HG03103 (cell line): ENCODE measurements around the gene SEC61B.
A peak's percentile ranks its signal among the peaks of the same experiment; 100 is the strongest.
"Not testable (repeated sequence)": the region's sequence is repeated elsewhere in the genome, so short reads cannot be mapped to it uniquely, and the experiment has no call there.

Experiments used
- ATAC-seq: cut with Tn5 transposase; IDR thresholded peaks from one replicate; pipeline ENCODE4 v1.9.1; 2021; ENCODE audit warnings: low read depth; ENCODE audit not compliant: unreplicated experiment

SEC61B gene

DNA sequence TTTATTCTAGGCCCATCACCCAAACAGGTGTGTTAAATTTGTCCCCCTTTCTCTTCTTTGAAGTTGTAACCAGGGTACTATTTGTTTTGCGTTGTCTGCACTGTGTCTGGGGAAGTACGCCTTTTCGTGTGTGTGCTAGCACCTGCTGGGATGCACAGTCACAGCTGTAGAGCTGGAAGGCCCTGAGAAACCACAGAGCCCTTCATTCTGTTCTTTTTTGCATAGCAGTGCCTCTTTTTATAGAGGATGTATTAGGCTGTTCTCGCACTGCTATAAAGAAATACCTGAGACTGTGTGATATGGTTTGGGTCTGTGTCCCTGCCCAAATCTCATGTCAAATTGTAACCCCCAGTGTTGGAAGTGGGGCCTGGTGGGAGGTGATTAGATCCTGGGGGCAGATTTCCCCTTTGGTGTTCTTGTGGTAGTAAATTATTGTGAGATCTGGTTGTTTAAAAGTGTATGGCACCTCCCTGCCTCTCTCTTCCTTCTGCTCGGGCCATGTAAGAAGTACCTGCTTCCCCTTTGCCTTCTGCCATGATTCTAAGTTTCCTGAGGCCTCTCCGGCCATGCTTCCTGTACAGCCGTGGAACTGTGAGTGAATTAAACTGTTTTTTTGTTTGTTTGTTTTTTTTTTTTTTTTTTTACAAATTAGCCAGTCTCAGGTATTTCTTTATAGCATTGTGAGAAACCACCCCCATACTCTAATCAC, 14.0 kb downstream of the SEC61B start:
- peak; percentile 95 for ATAC-seq

DNA sequence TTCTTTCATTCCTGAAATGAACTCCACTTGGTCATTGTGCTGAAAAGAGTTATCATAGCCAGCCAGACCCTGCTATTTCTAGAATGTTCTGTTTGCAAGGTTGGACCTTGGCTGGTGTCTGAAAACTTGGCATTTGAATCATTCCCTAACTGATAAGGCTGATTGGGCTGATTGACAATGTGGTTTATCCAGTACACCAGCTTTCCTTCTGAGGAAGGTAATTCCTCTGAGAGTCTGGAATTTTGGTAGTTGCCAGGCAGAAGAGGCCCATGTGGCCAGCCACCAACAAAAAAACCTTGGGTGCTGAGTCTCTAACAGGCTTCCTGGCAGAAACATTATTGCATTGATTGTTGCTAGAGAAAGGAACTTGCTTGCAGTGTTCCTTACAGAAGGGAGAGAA, 15.3 kb downstream of the SEC61B start:
- ATAC-seq: no peak

DNA sequence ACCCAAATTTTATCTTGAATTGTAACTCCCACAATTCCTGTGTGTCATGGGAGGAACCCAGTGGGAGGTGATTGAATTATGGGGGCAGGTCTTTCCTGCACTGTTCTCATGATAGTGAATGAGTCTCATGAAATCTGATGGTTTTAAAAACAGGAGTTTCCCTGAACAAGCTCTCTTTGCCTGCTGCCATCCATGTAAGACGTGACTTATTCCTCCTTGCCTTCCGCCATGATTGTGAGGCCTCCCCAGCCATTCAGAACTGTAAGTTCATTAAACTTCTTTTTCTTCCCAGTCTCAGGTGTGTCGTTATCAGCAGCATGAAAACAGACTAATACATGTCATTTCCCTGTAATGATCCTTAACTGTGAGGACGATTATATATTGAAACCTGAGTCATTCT, 15.8 kb downstream of the SEC61B start:
- ATAC-seq: not testable (repeated sequence)

DNA sequence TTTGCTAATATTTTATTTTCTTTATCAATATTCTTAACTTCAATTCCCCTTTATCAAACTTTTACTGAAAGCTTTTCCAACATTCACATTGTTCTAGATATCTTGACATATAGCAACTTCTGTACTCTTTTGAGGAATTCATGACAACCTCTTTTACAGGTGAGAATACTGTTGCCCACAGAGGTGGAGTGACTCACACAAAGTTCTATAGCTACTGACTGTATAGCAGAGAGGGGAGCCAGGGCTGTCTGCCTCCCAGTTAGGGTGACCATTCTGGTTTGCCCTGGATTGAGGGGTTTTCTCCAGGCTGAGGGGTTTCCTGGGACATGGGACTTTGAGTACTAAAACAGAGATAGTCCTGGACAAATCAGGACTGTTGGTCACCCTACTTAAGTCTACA, 16.2 kb downstream of the SEC61B start:
- no peak for ATAC-seq

DNA sequence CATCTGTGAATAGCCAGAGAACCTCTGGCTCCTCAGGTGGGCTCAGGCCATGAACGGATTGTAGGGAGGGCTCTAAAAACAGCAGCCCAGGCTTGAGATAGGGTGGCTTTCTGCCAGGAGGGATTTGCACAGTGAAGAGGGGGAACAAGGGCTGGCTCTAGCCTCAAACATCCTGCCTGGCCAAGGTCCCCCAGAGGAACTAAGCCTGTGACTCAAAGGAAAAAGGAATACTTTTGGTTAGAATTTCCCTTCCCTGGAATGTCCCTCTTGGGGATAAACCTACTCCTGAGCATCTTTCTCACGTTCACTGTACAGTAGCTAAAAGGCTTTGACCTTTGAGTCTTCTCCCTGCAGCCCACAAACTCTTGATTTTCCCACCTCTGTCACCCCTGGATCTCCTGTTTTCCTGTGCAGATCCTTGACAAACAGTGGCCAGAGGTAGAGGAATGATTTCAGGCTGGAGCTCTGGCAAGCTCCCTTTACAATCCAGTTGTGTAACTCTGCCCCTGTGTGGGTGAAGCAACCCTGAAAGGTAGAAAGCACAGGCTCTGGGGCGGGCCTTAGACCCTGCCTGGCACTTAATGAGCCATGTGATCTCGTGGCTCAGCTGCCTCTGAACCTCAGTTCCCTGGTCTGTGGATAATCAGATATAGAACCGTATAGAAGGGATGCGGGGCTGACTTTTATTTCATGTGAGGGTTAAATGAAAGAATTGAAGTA, 17.4 kb downstream of the SEC61B start:
- no peak for ATAC-seq

DNA sequence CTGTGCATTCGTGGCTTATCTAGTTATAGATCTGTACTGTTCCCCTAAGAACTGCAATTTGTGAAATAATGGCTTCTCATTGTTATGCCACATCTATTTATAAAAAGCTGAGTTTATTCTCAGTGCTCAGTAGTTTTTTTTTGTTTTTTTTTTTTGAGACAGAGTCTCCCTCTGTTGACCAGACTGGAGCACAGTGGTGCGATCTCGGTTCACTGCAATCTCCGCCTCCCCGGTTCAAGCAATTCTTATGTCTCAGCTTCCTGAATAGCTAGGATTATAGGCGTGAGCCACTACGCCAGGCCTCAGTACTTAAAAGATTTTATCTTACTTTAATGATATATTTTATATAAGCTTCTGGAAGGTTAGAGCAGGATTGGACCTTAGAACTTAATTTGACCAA, 19.0 kb downstream of the SEC61B start:
- ATAC-seq: no peak

DNA sequence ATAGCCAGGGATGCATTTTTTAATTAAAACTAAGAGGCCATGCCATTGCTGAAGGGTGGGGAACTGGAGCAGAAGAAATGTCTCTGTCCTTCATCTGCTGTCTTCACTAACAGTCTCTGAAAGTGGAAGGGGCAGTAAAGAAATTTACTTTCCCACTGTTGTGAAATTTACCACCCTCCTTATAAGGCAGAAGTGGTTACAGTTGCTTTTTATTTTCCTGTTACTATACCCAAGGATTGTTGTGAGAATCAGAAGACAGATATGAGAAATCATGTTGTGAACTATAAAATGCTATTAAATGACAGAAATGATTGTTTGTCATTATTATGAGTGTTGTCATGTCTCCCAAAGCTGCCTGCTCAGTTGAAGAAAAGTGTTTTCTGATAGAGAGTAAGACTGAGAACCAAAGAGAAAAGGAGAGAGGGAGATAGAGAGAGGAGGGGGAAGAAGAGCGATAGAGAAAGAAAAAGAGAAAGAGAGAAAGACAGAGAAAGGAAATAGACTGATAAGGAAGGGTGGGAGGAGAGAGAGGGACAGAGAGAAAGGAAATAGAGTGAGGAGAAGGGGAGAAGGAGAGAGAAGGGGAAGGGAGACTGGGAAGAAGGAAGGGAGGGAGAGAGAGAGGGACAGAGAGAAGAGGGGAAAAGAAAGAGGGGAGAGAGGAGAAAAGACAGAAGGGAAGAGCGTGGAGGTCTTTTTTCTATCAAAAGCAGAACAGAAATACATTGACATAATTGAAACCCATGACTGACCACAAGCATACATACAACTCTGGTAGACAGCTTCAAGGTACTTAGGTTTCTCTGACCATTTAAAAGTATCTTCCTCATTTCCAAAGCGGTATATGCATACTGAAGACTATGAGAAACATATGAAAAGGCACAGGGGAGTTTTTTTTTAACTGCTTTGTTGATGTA, 22.5 kb downstream of the SEC61B start:
- ATAC-seq: peak; percentile 93

DNA sequence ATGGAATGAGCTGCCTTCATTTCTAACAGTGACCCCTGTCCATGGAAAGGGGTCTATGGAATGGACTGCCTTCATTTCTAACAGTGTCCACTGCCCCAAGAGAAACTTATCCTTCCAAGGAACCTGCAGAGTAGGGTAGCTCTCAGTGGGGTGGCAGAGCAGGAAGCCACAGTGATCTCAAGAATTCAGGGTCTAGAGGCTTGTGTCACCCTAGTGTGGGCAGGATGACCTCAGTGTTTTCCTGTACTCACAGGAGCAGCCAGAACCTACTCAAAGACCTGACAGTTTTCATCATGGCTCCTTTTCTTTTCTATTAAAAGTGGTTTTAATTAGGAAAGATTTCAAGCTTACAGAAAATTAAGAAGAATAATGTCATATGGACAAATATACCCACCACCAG, 27.5 kb downstream of the SEC61B start:
- ATAC-seq: no peak

DNA sequence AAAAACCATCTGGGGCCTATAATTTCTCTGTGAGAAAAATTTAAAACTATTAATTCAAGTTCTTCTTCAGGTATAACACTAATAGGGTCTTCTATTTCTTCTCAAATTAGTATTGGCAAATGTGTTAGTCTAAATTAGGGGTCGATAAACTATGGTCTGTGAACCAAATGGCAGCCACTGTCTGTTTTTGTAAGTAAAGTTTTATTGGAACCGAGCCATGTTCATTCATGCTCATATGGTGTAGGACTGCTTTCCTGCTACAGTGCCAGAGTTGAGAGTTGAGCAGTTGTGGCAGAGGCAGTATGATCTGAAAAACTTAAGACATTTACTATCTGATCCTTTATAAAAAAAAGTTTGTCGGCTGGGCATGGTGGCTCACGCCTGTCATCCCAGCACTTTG, 29.1 kb downstream of the SEC61B start:
- no peak for ATAC-seq

DNA sequence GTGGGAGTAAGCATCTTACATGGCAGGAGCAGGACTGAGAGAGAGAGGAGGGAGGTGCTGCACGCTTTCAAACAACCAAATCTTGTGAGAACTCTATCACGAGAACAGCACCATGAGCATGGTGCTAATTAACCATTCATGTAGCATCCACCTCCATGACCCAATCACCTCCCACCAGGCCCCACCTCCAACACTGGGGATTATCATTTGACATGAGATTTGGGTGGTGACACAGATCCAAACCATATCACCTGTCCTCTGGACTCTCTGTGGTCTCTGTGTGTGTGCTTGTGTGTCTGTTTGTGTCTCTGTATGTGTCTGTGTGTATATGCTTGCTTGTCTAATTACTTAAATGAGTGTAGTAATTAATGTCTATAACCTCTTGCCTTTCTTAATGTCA, 31.1 kb downstream of the SEC61B start:
- no peak for ATAC-seq

DNA sequence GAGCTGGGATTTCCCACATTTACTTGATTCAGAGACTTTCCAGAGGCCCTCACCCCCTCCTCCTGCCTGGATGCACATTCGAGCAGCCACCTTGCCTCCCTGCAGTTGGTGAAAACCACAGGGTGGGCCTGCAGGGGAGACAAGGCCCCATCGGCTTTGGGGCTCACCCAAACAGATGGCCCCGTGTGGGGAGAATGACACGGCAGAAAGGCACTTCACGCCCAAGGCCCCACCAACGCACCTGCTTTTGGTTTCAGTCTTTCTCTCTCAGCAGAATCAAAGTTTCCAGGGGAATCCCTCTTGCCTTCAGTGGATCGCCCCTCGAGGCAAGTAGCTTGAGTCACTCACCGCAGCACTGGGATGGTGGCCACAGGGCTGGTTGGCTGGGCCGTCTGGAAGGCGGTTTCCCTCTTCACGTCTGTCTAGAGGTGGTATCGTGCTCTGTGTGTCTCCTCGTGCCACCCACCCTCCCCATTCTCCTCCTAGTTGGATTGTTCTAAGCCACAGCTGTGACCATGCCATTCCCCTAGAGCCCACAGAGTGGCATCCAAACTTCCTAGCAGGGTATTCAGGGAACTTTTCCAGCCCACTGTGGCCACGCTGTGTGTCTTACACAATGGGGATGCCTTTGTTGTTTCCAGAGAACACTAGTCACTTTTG, 31.8 kb downstream of the SEC61B start:
- peak; percentile 76 for ATAC-seq

DNA sequence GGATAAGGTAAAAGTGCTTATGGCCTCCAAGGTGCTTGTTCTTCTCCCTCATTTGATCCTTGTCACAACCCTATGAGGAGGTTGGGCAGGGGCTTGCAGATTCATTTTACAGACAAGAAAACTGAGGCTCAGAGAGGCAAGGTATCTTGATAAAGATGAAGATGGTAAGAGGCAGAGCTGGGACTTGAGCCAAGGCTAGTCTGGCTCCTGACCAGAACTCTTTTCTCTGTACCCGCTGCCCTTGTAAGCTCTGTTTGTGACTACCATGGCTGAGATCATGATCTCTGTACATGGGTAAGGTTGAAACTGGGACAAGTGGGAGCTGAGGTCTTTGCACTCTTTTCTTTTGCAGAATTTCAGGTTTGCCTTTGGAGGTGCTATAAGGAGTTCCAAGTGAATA, 33.6 kb downstream of the SEC61B start:
- no peak for ATAC-seq

DNA sequence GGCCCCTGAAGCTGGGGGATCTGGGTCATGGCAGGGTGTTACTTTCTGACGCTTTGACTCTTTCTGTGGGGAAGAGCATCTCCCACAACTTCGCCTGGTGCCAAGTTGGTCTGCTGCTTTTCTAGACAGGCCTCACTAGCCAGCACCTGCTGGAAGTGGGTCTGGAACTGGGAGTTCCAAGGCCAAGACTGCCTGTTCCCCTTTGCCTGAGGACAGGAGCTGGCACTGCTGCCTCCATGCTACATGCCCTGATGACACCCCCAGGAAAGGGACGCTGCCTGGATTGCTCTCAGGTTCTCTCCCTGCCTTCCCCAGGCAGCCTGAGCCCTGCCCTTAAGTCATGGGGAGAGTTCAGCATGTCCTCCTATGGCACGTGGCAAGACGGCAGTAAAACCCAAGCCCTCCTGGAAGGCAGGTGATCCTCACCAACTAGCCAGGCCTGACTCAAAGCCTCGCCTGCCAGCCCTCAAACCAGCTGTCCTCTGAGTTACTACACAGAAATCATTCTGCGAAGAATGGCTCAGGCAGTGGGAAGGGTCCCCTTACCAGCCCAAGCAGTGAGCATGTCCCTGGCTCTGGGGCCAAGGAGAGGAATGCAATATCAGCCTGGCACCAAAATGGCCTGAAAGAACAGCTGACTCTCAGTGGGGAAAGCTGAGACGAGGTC, 35.8 kb downstream of the SEC61B start:
- ATAC-seq: no peak

DNA sequence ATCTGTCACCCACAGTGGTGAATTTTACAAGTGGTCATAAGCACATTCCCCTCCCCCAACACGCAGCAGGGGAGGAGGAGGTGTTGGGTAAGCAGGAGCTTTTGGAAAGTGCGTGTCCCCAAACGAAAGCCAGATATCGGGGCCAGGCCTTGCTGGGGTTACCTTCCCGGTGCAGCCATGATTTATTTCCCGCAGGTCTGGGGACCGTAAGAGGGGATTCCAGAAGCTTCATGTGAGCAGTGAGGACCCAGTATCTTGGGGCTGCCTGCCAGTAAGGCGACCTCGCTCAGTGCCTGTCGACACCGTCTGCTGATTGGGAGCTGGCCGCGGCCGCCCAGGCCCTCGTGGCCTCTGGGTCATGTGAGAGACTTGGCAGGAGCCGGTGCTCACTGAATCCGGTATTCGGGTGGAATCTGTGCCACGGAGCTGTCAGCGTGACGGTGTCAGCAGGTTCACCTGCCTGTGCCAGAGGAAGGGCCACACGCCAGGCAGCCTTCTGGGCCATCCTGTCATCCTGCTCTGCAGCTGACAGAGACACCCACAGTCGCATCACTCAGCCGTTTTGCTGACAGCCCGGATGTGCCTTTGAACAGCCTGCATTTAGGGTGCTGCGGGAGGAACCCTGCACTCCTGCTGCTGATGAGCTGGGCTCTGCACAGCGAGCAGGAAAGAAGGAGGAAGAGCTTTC, 37.3 kb downstream of the SEC61B start:
- peak; percentile 59 for ATAC-seq

DNA sequence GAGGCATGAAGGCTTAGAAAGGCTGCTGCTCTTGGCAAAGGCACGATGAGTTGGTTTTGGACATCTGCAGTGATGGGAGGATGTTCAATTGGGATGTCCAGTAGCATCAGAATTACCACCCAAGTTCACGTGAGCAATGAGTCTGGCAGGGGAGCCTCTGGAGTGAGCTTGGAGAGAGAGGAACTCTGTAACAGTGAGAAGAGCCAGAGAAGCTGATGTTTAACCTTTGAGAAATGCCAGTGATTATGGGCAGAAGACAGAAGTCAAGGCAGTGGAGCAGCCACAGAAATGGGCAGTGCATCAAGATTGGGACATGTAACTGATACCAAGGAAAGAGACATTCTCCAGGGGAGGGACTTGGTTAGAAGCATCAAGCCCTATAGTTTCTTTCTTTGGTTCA, 39.8 kb downstream of the SEC61B start:
- ATAC-seq: no peak

DNA sequence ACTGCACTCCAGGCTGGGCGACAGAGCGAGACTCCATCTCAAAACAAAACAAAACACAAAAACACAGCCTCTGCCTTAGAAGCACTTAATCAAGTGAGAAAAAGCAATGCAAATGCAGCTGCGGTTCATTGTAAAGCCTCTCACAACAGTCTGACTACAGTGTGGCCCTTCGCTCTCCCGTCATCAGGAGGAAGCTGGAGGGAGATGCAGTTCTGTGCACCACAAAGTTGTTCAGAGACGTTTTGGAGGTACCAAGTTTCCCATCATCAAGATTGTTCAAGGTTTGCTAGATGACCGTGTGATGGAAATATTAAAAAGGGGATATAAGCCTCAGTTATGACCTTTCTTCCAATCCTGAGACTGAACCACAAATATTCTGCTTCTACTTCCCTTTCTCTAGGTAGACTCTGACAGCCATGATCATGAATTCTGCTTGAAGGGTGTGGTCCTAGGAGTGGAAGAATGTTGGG, 40.9 kb downstream of the SEC61B start:
- ATAC-seq: no peak

DNA sequence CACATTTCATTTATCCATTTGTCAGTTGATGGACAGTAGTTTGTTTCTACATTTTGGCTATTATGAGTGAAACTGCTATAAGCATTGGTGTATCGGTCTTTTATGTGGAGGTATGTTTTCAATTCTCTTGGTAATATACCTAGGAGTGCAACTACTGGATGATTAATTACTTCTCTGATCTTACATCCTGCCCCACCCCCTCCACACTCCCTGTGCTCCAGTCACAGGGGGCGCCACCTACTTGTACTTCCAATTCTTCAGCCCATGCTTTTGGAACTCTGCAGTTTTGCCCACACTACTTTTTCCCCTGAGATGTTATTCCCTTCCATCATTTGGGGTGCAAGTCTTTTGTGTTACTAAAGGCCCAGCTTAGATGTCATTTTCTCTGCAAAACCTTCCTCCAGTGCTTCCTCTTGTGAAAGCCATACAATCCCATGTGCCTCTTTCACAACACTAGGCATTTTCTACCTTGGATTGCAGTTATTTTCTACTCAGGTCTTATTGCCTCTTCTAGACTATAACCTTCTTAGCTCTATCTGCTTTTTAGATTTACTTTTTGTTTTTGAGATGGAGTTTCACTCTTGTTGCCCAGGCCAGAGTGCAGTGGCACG, 42.1 kb downstream of the SEC61B start:
- no peak for ATAC-seq

DNA sequence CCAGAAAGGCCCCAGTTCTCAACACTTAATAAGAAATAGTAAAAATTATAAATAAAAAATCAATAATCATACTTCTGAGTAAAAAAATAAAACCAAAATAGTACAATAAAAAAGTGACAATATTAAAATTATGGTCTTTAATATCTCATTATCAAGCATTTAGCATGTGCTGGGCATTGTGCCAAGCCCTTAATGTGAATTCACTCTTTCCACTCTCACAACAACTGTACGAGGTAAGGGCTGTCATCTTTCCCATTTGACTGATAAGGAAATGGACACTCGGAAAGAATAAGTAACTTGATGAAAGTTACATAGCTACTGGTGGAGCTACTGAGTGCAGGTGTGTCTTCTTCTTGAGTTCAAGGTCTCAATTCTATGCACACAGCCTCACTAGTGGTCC, 43.6 kb downstream of the SEC61B start:
- ATAC-seq: no peak
